ENCODE data around the gene APRT. TPM values are rescaled to one million over a fixed set of nuclear protein-coding genes. Genes with fewer than 3 reads are reported as not detected.

The APRT gene
- polyA plus RNA-seq, 1 donor from 2014 or later = 416 TPM

DNA sequence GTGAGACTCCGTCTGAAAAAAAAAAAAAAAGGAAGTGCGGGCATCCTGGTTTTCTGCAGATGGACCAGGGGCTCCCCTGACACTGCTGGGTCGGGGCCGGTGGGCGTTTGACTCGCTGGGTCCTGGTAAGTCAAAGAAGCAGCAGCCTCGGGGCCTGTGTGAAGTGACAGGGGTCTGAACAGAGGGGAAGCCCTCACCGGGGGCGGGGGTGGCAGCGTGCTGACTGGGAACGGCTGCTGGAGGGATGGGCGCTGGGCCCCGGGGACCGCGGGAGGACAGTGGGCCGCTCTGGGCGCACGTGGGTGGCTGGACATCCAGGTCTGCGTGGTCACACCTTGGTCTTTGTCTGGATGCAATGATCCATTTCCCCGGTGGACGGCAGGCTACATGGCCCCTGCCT lies 36.8 kb upstream of the APRT start:
- Mint-ChIP-seq H3K27ac (no peak overlapping the region), H3K36me3 (peaks cover 2% of the 10 kb centered on the region), H3K27me3 (no peaks in the 10 kb centered on the region), H3K4me3 (no peak overlapping the region), H3K4me1 (peaks cover 0 to 4% (median 4%) of the 10 kb centered on the region in 3 donors), H3K9me3 (no peaks in the 10 kb centered on the region)

DNA sequence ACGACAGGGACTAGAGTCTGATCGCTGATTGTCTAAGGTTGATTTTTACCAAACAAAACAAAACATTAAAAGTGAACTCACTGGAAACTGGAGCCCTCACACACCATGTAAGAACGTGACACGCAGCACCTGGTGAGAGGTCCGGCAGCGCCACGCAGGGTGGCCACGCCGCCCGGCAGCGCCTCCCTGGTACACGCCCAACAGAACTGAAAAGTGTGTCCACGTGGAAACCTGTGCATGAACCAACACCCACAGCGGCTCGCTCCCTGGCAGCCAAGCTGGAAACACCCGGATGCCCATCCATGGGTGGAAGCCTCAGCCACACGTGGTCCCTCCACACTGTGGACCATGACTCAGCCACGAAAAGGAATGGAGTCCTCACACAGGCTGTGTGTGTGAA lies 35.9 kb upstream of the APRT start:
- Mint-ChIP-seq H3K27ac (no peak overlapping the region), H3K4me1 (peaks cover 0 to 4% (median 3%) of the 10 kb centered on the region in 3 donors), H3K36me3 (peaks cover 6% of the 10 kb centered on the region), H3K9me3 (no peaks in the 10 kb centered on the region), H3K27me3 (no peaks in the 10 kb centered on the region), H3K4me3 (no peak overlapping the region)

DNA sequence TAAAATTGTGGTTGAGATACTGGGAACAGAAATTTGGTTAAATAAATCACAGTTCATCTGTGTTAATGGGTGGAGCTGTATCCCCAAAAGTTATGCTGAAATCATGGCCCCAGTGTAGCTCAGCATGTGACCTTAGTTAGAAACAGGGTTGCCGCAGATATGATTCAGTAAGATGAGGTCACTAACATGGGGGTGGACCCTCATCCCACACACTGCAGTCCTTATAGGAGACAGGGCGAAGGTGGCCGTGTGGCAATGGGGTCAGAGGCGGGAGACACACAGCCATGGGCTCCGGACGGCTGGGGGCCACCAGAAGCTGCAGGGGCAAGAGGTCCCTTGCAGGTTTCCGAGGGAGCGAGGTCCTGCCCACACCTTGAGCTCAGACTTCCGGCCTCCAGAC lies 34.4 kb upstream of the APRT start:
- Mint-ChIP-seq H3K4me1 (peaks cover 0 to 7% (median 0%) of the 10 kb centered on the region in 3 donors), H3K27ac (peak overlapping the region in 1 of 3 donors; percentile 25), H3K36me3 (peaks cover 6% of the 10 kb centered on the region), H3K27me3 (no peaks in the 10 kb centered on the region), H3K4me3 (no peak overlapping the region), H3K9me3 (no peaks in the 10 kb centered on the region)

DNA sequence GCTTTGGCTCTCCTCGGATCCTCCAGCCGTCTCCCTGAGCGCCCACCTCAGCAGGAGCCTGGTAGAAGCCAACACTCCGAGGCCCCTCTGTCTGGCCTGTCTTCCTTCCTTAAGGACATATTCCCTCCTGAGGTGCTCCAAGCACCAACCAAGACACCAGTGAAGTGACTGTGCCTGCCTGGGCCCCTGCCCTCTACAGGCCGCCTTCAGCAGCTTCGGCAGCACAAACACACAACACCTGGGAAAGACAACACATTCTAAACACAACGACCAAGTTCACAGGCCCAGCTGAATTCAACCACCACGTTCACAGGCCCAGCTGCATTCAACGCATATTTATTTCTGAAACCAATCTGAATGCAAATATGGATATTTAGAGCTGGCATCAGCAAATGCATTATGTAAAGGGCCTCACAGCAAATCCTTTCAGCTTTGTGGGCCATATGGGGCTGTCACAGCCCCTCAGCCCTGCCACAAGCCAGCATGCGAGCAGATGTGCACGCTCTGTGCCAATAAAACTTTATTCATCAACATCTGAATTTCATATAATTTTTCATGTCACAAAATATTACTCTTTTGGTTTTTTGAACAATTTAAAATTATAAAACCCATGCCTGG lies 32.8 kb upstream of the APRT start:
- Mint-ChIP-seq H3K27ac (no peak overlapping the region), H3K9me3 (no peaks in the 10 kb centered on the region), H3K4me1 (peaks cover 0 to 7% (median 0%) of the 10 kb centered on the region in 3 donors), H3K4me3 (no peak overlapping the region), H3K36me3 (peaks cover 12% of the 10 kb centered on the region), H3K27me3 (no peaks in the 10 kb centered on the region)

DNA sequence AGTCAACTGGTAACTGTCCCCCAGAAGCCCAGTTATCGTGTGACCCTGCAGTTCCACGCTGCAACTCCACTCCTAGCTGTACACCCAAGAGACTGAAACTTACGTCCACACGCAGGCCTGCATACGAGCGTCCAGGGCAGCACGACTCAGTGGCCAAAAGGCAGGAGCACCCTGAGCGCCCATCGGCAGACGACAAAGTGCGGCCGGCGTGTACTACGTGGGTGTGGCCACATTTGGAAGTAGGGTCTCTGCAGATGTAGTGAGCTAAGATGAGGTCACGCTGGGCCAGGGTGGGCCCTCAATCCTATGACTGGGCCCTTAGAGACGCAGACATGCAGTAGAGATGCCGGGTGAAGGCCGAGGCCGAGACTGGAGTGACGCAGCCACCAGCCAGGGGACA lies 31.5 kb upstream of the APRT start:
- Mint-ChIP-seq H3K27ac (no peak overlapping the region), H3K27me3 (no peaks in the 10 kb centered on the region), H3K4me3 (peak overlapping the region in 2 of 4 donors; percentile 37 to 63), H3K4me1 (peaks cover 0 to 7% (median 0%) of the 10 kb centered on the region in 3 donors), H3K36me3 (peaks cover 12% of the 10 kb centered on the region), H3K9me3 (no peaks in the 10 kb centered on the region)

DNA sequence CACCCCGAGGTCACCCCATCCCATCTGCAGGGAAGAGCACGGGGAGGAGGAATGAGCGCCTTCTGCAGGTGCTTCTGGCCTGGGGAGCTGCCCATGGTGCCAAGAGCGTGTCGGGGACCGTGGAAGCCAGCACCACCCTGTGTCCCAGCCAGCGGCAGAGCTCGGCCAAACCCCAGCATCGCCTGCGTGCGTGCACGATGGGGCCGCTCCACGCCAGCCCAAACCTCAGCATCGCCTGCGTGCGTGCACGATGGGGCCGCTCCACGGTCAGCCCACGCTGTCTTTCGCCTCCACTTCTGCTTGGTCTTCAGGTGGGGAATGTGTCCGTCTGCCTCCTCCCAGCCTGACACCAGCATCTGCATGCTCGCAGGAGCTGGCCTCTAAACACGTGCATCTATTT lies 31.1 kb upstream of the APRT start:
- H3K4me1 Mint-ChIP-seq = peaks cover 0 to 7% (median 0%) of the 10 kb centered on the region in 3 donors
- H3K27me3 Mint-ChIP-seq = no peaks in the 10 kb centered on the region
- H3K9me3 Mint-ChIP-seq = no peaks in the 10 kb centered on the region
- H3K36me3 Mint-ChIP-seq = peaks cover 12% of the 10 kb centered on the region
- no peak overlapping the region for H3K27ac Mint-ChIP-seq
- H3K4me3 Mint-ChIP-seq = peak overlapping the region in 2 of 4 donors; percentile 37 to 63

DNA sequence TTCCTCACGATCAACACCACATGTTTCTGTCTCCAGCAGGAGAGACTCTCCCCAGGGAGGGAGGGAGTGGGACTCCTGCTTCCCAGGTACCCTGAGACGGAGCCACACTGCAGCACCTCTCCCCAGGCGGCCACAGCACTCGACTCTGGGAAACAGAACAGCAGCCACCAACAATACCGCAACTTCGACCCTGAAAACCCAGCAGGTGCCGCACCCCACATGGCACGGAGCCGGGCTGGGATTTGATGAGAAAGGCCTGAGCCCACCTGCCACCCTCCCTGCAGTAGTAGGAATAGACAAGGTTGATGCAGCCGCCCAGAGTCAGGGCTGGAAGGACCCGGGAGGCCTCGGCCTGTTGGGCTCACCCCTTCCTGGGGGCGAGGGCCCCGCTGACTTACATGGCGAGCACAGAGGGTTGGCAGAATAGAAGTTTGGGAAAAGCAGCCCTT lies 30.6 kb upstream of the APRT start:
- no peak overlapping the region for H3K27ac Mint-ChIP-seq
- peaks cover 0 to 7% (median 0%) of the 10 kb centered on the region in 3 donors for H3K4me1 Mint-ChIP-seq
- no peaks in the 10 kb centered on the region for H3K9me3 Mint-ChIP-seq
- no peaks in the 10 kb centered on the region for H3K27me3 Mint-ChIP-seq
- H3K4me3 Mint-ChIP-seq = peak overlapping the region in 1 of 4 donors; percentile 63
- peaks cover 12% of the 10 kb centered on the region for H3K36me3 Mint-ChIP-seq

DNA sequence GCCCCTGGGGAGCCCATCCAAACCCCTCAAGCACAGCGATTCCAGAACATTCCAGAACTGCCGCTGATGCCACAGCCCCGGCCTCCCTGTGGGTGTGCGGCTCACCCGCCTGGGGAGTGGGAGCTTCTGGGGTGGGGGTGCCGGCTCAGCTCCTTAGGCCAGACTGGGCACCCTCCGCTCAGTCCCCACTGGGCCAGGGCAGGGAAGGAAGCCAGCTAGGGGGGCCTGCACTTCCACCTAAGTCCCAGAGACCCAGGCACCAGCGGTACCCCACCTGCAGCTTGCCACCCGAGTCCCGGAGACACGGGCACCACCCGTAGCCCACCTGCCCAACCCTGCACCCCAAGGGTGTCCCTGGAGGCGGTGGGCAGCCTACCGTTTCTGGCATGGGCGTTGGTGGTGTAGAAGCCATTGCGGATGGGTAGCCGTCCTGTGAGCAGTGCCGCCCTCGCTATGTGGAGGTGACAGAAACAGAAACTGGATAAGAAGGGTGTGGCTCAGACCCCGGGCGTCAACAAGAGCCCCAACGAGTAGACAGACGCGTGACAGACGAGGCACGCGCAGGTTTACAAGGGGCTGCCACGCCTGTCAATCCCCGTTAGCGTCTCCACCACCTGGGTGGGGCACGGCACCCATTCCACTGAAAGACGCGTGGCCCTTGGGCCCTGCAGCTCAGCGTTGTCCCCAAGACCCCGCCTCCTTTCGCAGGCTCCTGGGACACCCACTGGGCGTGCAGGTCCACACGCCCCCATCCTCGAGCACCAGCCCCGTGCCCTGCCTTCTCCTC lies 30.0 kb upstream of the APRT start:
- Mint-ChIP-seq H3K36me3 (peaks cover 12% of the 10 kb centered on the region), H3K27ac (no peak overlapping the region), H3K4me3 (peak overlapping the region in 1 of 4 donors; percentile 63), H3K4me1 (peaks cover 0 to 7% (median 0%) of the 10 kb centered on the region in 3 donors), H3K9me3 (no peaks in the 10 kb centered on the region), H3K27me3 (no peaks in the 10 kb centered on the region)

DNA sequence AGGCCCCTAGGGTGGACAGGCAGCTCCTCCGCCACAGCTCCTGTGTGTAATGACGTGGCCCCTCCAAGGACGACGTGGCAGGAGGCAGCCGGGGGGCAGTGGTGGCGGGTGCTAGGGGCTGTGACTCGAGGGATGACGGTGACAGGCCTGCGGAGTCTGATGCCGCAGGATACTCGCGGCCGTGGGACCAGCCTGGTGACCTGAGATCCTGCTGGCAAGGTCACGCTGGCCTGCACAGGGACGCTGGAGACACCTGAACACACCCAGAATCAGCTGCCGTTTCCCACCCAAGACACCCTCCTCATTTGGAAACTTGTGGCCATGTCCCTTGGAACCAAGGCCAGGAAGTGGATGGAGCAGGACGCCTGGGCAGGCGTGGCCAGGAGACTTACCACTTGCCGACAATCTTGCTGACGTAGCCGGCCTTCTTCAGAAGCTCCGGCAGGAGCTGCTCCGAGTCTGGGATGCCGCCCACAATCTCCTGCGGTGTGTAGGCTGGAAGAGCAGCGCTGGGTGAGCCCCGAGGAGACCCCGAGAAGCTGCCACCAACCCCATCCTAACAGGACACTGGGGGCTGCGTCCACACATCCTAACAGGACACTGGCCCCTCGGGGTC lies 29.0 kb upstream of the APRT start:
- Mint-ChIP-seq H3K4me3 (no peak overlapping the region), H3K27ac (no peak overlapping the region), H3K4me1 (peaks cover 0 to 7% (median 0%) of the 10 kb centered on the region in 3 donors), H3K36me3 (peaks cover 12% of the 10 kb centered on the region), H3K27me3 (no peaks in the 10 kb centered on the region), H3K9me3 (no peaks in the 10 kb centered on the region)

DNA sequence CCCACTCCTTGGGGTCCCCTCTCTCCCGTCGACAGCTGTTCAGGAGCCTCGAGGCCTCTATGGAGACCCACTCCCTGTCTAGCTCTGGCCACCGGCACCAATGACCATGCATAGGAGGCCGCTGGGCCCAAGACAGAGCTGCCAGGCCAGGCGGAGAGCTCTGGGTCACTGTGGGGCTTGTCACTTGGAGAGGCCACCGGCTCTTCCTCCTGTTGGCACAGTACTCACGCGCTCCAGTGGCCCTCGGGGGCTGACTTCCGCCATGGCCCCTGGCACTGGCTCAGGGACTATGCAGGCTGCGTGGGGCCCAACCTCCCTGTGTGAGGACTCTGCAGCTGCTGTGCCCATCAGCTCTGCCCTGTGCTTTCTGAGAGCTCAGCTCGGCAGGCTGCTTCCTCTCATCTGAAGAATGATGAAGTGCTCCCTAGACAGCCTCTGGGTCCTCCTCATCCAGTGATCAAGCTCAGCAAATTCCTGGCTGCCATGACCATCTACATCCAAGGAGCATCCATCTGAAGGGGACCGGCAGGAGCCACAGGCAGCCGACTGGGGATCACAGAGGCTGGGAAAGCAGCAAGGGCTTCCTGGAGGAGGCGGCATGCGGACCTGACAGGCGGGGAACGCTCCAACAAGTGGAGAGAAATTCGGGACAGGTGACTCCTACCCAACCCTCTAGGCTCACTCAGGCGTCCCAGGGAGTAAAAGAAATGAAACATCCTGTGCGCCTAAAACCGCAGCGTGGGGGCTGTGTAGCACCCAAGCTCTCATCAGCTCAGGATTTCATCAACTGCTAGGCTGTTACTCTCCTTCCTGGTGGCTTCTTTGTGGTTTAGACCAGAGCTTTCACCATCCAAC lies 28.2 kb upstream of the APRT start:
- H3K4me1 Mint-ChIP-seq = peaks cover 0 to 7% (median 0%) of the 10 kb centered on the region in 3 donors
- H3K27me3 Mint-ChIP-seq = peaks cover 2% of the 10 kb centered on the region
- H3K4me3 Mint-ChIP-seq = no peak overlapping the region
- H3K9me3 Mint-ChIP-seq = no peaks in the 10 kb centered on the region
- H3K27ac Mint-ChIP-seq = no peak overlapping the region
- peaks cover 12% of the 10 kb centered on the region for H3K36me3 Mint-ChIP-seq

DNA sequence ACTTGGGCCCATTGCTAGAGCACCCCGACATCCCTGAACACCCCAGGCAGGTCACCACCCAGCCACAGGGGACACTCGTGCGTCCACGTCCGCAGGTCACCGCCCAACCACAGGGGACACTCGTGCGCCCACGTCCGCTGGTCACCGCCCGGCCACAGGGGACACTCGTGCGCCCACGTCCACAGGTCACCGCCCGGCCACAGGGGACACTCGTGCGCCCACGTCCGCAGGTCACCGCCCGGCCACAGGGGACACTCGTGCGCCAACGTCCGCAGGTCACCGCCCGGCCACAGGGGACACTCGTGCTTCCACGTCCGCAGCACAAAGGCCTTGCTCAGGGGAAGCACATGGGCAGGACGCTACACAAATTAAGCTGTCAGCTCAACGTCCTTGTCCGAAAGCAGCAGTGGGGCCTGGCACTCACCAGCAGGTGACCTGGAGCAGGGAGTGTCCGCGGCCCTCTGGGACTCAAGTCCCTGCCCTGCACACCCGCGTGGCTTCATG lies 27.4 kb upstream of the APRT start:
- H3K27me3 Mint-ChIP-seq = peaks cover 2% of the 10 kb centered on the region
- peak overlapping the region in 1 of 4 donors; percentile 43 for H3K4me3 Mint-ChIP-seq
- peaks cover 12% of the 10 kb centered on the region for H3K36me3 Mint-ChIP-seq
- H3K4me1 Mint-ChIP-seq = peaks cover 0 to 5% (median 0%) of the 10 kb centered on the region in 3 donors
- no peaks in the 10 kb centered on the region for H3K9me3 Mint-ChIP-seq
- H3K27ac Mint-ChIP-seq = no peak overlapping the region

DNA sequence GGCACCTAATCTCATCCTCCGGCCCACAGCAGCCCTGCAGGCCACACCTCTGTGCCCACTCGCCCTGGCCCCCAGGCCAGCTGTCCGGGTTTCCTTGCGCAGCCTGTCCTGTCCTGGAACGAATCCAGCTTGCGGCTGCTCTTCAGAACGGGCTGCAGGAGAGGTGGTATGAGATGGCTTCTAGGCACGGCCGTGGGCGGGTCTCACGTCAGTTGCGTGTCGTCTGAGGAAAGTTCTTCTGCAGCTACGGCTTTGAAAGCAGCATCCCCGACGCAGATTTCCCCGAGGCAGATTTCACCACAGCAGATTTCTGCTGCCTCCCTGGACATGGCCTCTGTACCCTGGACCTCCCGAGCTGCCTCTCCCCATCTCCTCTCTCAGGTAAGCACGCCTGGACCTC lies 26.8 kb upstream of the APRT start:
- H3K4me1 Mint-ChIP-seq = peaks cover 0 to 5% (median 0%) of the 10 kb centered on the region in 3 donors
- H3K9me3 Mint-ChIP-seq = no peaks in the 10 kb centered on the region
- no peak overlapping the region for H3K27ac Mint-ChIP-seq
- H3K27me3 Mint-ChIP-seq = peaks cover 2% of the 10 kb centered on the region
- H3K4me3 Mint-ChIP-seq = no peak overlapping the region
- peaks cover 9% of the 10 kb centered on the region for H3K36me3 Mint-ChIP-seq

DNA sequence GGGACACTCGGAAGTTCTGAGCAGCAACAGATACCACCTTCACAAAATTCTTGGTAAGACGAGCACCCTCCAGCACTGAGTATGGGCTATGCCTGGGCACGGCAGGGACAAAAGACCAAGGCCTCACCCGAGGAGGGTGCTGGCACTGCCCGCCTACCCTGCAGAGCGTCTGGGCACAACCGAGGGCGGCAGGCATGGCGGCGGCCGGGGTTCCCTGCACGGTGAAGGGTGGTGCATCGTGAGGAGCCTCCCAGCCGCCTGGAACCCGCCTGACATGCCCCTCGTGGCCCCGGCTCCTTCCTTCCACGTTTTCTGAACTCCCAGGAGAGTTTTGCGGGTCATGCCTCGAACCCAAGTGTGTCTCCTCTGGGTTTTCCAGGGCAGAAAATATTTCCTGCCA lies 26.1 kb upstream of the APRT start:
- Mint-ChIP-seq H3K4me3 (no peak overlapping the region), H3K36me3 (peaks cover 6% of the 10 kb centered on the region), H3K27ac (no peak overlapping the region), H3K27me3 (peaks cover 2% of the 10 kb centered on the region), H3K4me1 (peaks cover 0 to 5% (median 0%) of the 10 kb centered on the region in 3 donors), H3K9me3 (no peaks in the 10 kb centered on the region)

DNA sequence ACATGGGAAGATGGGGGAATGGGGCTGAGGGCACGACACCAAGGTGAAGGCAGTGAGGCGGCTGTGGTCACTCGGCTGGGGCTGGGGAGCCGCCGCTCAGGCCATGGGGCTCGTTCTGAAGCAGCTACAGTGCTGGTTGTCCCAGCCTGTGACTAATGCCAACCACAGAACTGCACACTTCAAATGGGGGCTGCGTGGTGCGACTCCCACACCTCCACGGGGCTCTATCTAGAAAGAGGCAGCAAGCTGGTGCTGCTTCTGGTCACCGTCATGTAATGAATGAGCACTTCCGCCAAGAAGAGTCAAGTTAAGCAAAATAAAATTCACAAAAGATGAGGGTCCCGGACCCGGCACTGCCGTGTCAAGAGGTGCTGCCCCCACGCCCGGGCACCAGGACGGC lies 25.1 kb upstream of the APRT start:
- Mint-ChIP-seq H3K27ac (no peak overlapping the region), H3K4me3 (no peak overlapping the region), H3K9me3 (no peaks in the 10 kb centered on the region), H3K27me3 (peaks cover 2% of the 10 kb centered on the region), H3K4me1 (peaks cover 0 to 2% (median 0%) of the 10 kb centered on the region in 3 donors), H3K36me3 (peaks cover 6% of the 10 kb centered on the region)

All from IgD-negative memory B cell (primary cell).